Memory B cell (primary cell): ENCODE data around the gene PCSK6.

Experiments
- ATAC-seq: fragments of 150-1000 bp; cut with Tn5 transposase; 2 replicates; pipeline ENCODE4 v1.10.0; 2021; ENCODE audit warnings: low read depth, mild to moderate bottlenecking, moderate library complexity
- DNase-seq, 2 donors: peaks; one replicate each; pipeline ENCODE4 v3.0.0; 2022; ENCODE audit warnings: low spot score in 2 of 2
- H3K27ac Mint-ChIP-seq: one replicate; pipeline ENCODE4 v1.8.0; 2022; ENCODE audit warnings: mild to moderate bottlenecking, moderate library complexity, mixed read lengths
- H3K27me3 Mint-ChIP-seq: one replicate; pipeline ENCODE4 v1.8.0; 2022; ENCODE audit warnings: mixed read lengths
- H3K36me3 Mint-ChIP-seq: one replicate; pipeline ENCODE4 v1.8.0; 2022; ENCODE audit warnings: mild to moderate bottlenecking, mixed read lengths
- H3K4me1 Mint-ChIP-seq: one replicate; pipeline ENCODE4 v1.8.0; 2022; ENCODE audit warnings: mixed read lengths
- H3K4me3 Mint-ChIP-seq: one replicate; pipeline ENCODE4 v1.8.0; 2022; ENCODE audit warnings: mild to moderate bottlenecking, moderate library complexity, mixed read lengths
- H3K9me3 Mint-ChIP-seq: one replicate; pipeline ENCODE4 v1.8.0; 2022; ENCODE audit warnings: mixed read lengths

PCSK6 gene

GRCh38 chr15:101390462-101390861 is 99.0 kb downstream of the PCSK6 start:
- no peak for ATAC-seq
- no peak overlapping the region for H3K4me3 Mint-ChIP-seq
- no peak for DNase-seq

GRCh38 chr15:101390060-101390459 is 99.4 kb downstream of the PCSK6 start:
- no peaks in the 10 kb centered on the region for H3K9me3 Mint-ChIP-seq
- DNase-seq (no peak), ATAC-seq (no peak)
- peaks cover 15% of the 10 kb centered on the region for H3K27me3 Mint-ChIP-seq
- no peak overlapping the region for H3K27ac Mint-ChIP-seq
- H3K4me3 Mint-ChIP-seq: no peak overlapping the region
- H3K4me1 Mint-ChIP-seq: peaks cover 8% of the 10 kb centered on the region
- H3K36me3 Mint-ChIP-seq: no peaks in the 10 kb centered on the region

More at GRCh38 chr15:101390462-101390861, 99.0 kb downstream of the PCSK6 start:
- H3K27me3 Mint-ChIP-seq: peaks cover 15% of the 10 kb centered on the region
- H3K9me3 Mint-ChIP-seq: no peaks in the 10 kb centered on the region
- H3K27ac Mint-ChIP-seq: no peak overlapping the region
- H3K4me1 Mint-ChIP-seq: peaks cover 8% of the 10 kb centered on the region
- H3K36me3 Mint-ChIP-seq: no peaks in the 10 kb centered on the region

- Mint-ChIP-seq H3K9me3 (no peaks in the 10 kb centered on the region), H3K36me3 (no peaks in the 10 kb centered on the region), H3K27me3 (peaks cover 13% of the 10 kb centered on the region), H3K4me1 (peaks cover 8% of the 10 kb centered on the region), H3K4me3 (no peak overlapping the region), H3K27ac (no peak overlapping the region)
- no peak for ATAC-seq
- no peak for DNase-seq
Measured at GRCh38 chr15:101389362-101389761, 100.1 kb downstream of the PCSK6 start.

GRCh38 chr15:101388046-101388445 is 101.5 kb downstream of the PCSK6 start:
- Mint-ChIP-seq H3K4me1 (peaks cover 8% of the 10 kb centered on the region), H3K27me3 (peaks cover 7% of the 10 kb centered on the region), H3K9me3 (no peaks in the 10 kb centered on the region), H3K27ac (no peak overlapping the region), H3K36me3 (no peaks in the 10 kb centered on the region), H3K4me3 (no peak overlapping the region)
- DNase-seq (no peak), ATAC-seq (no peak)

GRCh38 chr15:101387574-101387973 is 101.9 kb downstream of the PCSK6 start:
- Mint-ChIP-seq H3K4me1 (peaks cover 8% of the 10 kb centered on the region), H3K36me3 (no peaks in the 10 kb centered on the region), H3K4me3 (no peak overlapping the region), H3K9me3 (no peaks in the 10 kb centered on the region), H3K27me3 (peaks cover 7% of the 10 kb centered on the region), H3K27ac (no peak overlapping the region)
- ATAC-seq (no peak), DNase-seq (no peak)

- Mint-ChIP-seq H3K27ac (no peak overlapping the region), H3K36me3 (no peaks in the 10 kb centered on the region), H3K4me1 (peaks cover 6% of the 10 kb centered on the region), H3K27me3 (peaks cover 7% of the 10 kb centered on the region), H3K9me3 (no peaks in the 10 kb centered on the region), H3K4me3 (no peak overlapping the region)
- no peak for DNase-seq
- ATAC-seq: no peak
Measured at GRCh38 chr15:101386967-101387366, 102.5 kb downstream of the PCSK6 start.

- Mint-ChIP-seq H3K4me3 (no peak overlapping the region), H3K36me3 (no peaks in the 10 kb centered on the region), H3K27ac (no peak overlapping the region), H3K9me3 (no peaks in the 10 kb centered on the region), H3K27me3 (peaks cover 7% of the 10 kb centered on the region), H3K4me1 (no peaks in the 10 kb centered on the region)
- DNase-seq (no peak), ATAC-seq (no peak)
Measured at GRCh38 chr15:101386006-101386405, 103.5 kb downstream of the PCSK6 start.

GRCh38 chr15:101384276-101384675 is 105.2 kb downstream of the PCSK6 start:
- Mint-ChIP-seq H3K27me3 (peaks cover 7% of the 10 kb centered on the region), H3K9me3 (no peaks in the 10 kb centered on the region), H3K4me3 (no peak overlapping the region), H3K4me1 (no peaks in the 10 kb centered on the region), H3K27ac (no peak overlapping the region), H3K36me3 (no peaks in the 10 kb centered on the region)
- DNase-seq (no peak), ATAC-seq (no peak)

GRCh38 chr15:101382544-101382943 is 107.0 kb downstream of the PCSK6 start:
- Mint-ChIP-seq H3K9me3 (no peaks in the 10 kb centered on the region), H3K27ac (no peak overlapping the region), H3K4me3 (no peak overlapping the region), H3K27me3 (peaks cover 8% of the 10 kb centered on the region), H3K36me3 (no peaks in the 10 kb centered on the region), H3K4me1 (no peaks in the 10 kb centered on the region)
- DNase-seq (no peak), ATAC-seq (no peak)

GRCh38 chr15:101381671-101382212 is 107.8 kb downstream of the PCSK6 start:
- Mint-ChIP-seq H3K27ac (no peak overlapping the region), H3K36me3 (no peaks in the 10 kb centered on the region), H3K4me1 (no peaks in the 10 kb centered on the region), H3K4me3 (no peak overlapping the region), H3K27me3 (peaks cover 5% of the 10 kb centered on the region), H3K9me3 (no peaks in the 10 kb centered on the region)
- DNase-seq: no peak
- ATAC-seq: no peak

GRCh38 chr15:101380146-101380545 is 109.4 kb downstream of the PCSK6 start:
- no peaks in the 10 kb centered on the region for H3K36me3 Mint-ChIP-seq
- no peaks in the 10 kb centered on the region for H3K4me1 Mint-ChIP-seq
- no peak overlapping the region for H3K27ac Mint-ChIP-seq
- no peak overlapping the region for H3K4me3 Mint-ChIP-seq
- no peaks in the 10 kb centered on the region for H3K9me3 Mint-ChIP-seq
- DNase-seq: no peak
- H3K27me3 Mint-ChIP-seq: peaks cover 2% of the 10 kb centered on the region
- no peak for ATAC-seq

- Mint-ChIP-seq H3K36me3 (no peaks in the 10 kb centered on the region), H3K27me3 (peaks cover 2% of the 10 kb centered on the region), H3K4me1 (no peaks in the 10 kb centered on the region), H3K9me3 (no peaks in the 10 kb centered on the region), H3K4me3 (no peak overlapping the region), H3K27ac (no peak overlapping the region)
- DNase-seq: no peak
- ATAC-seq: no peak
Measured at GRCh38 chr15:101379647-101380046, 109.9 kb downstream of the PCSK6 start.

GRCh38 chr15:101378879-101379278 is 110.6 kb downstream of the PCSK6 start:
- Mint-ChIP-seq H3K27me3 (peaks cover 5% of the 10 kb centered on the region), H3K4me3 (no peak overlapping the region), H3K4me1 (no peaks in the 10 kb centered on the region), H3K36me3 (no peaks in the 10 kb centered on the region), H3K9me3 (no peaks in the 10 kb centered on the region), H3K27ac (no peak overlapping the region)
- no peak for DNase-seq
- no peak for ATAC-seq

- Mint-ChIP-seq H3K27me3 (peaks cover 5% of the 10 kb centered on the region), H3K36me3 (no peaks in the 10 kb centered on the region), H3K27ac (no peak overlapping the region), H3K4me3 (no peak overlapping the region), H3K4me1 (no peaks in the 10 kb centered on the region), H3K9me3 (no peaks in the 10 kb centered on the region)
- ATAC-seq: no peak
- DNase-seq: no peak
Measured at GRCh38 chr15:101378171-101378755, 111.2 kb downstream of the PCSK6 start.
